Stimulated activated CD8-positive, alpha-beta memory T cell treated with anti-CD3 and anti-CD28 coated beads, Interleukin-4, amount 100 ng/mL, for 24 hours (primary cell): ENCODE results near the gene TMIE.

Experiments used
- DNase-seq: peaks from one replicate; pipeline ENCODE4 v3.0.0-alpha.2; 2020; ENCODE audit warnings: low read depth

Gene TMIE, protein sequence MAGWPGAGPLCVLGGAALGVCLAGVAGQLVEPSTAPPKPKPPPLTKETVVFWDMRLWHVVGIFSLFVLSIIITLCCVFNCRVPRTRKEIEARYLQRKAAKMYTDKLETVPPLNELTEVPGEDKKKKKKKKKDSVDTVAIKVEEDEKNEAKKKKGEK

DNA sequence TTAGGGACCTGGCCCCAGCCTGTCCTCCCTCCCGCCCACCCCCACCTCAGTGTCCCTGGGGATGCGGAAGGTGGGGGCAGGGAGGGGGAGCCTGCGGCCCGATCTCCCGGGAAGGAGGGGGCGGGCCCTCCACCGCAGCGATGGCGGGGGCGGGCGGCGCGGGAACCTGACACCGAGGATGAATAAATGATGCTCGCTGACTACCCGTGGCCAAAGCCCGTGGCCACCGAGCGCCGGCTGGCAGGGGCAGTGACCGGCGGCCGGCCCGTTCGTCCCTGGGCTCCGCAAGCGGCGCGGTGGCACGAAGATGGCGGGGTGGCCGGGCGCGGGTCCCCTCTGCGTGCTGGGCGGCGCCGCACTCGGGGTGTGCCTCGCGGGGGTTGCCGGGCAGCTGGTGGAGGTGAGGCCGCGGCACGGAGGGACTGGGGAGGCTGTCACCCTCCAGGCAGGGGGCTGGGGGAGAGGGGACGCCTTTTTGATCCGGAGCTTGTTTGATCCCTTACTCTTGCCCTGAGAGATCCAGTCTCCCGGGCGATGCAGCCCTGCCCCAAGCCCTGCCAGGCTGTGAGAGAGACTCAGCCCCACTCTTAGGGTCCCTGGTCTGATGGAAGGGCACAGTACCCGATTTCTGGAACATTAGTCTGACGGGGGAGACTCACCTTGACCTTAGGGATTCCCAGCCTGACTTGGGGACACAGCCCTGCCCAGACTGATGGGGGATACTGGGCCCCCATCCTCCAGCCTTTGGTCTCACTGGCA is at the start of gene TMIE:
TSS of gene TMIE (plus strand) at position 212 of the 759 bp plus-strand sequence. CDS start at position 308, 96 bp downstream.
- DNase-seq = no peak

DNA sequence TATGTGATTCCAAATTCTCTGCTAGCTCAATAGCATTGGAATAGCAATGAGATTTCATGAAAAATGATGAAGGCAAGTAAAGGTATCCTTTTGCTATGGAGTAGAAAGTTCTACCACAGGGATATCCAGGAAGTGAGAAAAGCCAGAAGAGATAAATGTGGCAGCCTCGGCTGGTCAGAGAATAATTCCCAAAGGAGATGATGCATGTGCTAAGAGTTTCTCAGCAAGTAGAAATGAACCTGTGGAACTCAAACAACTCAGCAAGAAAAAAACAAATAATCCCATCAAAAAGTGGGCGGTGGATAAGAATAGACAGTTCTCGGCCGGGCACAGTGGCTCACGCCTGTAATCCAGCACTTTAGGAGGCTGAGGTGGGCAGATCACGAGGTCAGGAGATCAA is 45.9 kb upstream of the TMIE start:
- DNase-seq = no peak

DNA sequence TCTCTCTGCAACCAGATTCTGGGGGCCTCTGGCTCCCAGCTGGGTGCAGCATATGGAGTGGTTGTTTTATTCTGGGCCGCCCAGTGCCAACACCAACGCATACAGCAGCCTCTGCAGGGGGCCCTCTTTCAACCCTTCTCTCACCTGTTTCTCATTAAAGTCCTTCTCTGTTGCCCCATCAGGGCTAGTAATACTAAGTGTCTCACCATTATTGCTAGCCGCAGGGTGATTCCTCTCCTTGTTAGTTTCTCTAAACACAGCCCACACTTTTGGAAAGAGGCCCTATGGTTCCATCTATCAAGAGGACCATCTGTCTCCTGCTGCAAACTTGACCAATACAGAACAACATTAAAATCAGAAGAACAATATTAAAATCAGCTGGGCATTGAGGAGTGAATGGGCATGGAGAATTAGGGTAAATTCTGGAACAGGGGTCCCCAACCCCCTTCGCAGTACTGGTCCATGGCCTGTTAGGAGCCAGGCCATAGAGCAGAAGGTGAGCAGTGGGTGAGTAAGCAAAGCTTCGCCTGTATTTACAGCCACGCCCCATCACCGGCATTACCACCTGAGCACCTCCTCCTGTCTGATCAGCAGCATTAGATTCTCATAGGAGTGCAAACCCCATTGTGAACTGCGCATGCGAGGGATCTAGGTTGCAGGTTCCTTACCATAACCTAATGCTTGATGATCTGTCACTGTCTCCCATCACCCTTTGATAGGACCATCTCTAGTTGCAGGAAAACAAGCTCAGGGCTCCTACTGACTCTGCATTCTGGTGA is 44.2 kb upstream of the TMIE start:
- no peak for DNase-seq

DNA sequence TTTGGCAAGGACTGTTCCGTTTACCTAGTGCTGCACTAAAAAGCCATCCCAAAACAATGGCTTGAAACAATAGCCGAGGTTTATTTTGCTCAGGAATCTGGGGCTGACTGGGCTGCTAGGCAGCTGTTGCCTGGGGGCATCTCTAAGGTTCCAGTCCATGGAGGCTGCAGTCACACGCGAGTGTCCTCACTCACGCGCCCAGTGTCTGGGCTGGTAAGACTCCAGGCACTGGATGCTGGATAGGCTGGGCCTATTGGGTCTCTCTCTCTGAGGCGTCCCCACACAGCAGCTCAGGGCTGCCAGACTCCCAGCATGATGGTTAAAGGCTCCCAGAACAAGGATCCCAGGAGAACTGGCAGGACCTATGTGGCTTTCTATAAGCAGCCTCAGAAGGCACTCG is 41.9 kb upstream of the TMIE start:
- no peak for DNase-seq

DNA sequence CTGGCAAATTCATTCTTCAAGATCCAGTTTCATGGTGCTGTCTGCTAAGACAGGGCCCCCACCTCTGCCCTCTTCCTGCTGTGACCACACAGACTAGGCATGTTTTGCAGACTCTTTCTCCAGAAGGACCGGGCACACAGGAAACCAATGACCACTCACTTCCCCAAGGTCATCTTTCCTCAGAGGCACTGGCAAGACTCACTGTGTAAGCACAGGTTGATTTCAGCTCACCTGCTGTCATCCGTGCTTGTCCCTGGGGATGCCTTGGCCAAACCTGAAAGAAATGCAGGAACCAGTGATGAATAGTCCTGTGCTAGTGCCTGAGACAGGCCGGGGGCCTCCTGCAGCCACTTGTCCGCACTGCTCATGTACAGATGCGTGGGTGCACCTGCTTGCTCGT is 41.2 kb upstream of the TMIE start:
- no peak for DNase-seq

DNA sequence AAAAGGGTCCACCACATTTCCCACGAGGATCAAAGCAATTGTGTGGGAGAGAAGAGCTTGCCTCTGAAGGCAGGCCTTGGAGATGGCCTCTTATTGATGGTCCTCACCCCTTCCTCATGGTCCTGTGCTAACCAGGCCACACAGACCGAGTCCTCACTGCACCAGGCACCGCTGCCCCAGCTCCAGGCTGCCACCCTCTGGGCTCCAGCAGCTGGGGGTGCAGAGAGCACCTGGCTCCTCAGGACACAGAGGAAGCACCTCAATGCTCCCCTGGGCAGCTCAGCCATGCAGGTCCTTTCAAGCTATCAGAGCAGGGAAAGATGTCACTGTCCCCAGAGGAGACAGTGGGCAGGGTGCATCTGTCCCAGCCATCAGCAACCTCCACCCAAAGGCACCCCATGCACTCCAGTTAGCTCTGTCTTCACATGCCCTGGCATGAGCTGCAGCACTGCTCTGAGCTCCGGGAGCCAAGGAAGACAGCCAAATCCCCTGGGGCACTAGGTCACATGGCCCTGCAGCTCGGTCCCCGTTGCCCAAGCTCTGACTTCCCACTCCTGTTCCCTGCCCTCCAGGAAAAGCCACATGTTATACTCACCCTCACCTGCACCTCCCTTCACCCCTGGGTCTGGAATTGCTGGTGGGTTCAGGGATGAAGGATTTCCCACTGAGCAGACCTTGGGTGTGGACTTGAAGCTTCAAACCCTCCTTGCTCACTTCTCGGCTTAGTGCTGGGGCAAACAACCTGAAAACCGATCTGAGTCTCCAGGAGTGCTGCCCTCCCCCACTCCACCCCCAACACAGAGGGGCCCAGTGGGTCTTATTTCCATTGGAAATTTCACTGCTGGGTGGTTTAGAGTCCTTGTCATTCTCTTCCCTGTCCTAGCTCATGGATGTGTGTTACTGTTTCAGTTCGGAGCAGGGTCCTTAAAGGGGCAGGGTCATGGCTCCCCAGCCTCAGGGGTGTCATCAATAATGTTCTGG is 40.4 kb upstream of the TMIE start:
- DNase-seq = no peak

DNA sequence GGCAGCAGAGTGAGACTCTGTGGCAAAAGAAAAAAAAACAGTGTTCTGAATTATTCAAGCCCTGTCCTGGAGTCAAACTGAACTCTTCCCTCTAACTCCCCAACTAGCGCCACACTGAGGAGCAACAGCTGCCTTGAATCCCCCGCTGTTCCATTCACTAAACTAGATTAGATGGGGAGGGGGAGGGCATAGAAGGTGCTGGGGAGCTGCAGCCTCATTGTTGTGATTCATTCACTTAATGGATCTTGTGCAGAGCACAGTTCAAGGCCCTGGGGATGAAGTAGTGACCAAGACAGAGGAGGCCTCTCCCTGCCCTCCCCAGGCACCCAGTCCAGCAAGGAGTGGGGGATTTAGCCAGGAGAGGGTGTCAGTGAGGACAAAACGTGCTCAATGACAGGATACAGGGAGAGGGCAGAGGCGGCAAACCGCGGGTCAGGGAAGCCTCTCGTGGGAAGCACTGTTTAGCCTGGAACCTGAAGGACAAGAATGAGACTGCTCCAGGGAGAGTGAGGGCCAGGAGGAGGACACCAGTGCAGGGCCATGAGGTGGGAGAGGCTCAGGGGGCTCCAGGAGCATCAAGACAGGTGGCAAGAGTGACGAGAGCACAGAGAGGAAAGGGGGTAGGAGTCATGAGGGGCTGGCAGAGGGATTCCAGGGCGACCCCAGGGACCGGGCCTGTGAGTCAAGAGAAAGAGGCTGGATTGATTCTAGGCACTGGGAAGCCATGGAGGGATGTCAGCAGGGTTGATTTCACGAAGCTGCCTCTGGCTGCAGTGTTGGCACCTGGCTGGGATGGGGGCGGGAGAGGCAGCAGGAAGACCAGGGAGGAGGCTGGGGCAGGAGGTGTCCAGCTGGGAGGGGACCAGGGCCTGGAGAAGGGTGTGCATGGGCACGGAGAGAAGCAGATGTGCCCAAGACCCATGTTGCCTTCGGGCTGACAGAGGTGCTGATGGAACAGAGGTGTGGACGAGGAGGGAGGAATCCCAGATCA is 39.1 kb upstream of the TMIE start:
- no peak for DNase-seq

DNA sequence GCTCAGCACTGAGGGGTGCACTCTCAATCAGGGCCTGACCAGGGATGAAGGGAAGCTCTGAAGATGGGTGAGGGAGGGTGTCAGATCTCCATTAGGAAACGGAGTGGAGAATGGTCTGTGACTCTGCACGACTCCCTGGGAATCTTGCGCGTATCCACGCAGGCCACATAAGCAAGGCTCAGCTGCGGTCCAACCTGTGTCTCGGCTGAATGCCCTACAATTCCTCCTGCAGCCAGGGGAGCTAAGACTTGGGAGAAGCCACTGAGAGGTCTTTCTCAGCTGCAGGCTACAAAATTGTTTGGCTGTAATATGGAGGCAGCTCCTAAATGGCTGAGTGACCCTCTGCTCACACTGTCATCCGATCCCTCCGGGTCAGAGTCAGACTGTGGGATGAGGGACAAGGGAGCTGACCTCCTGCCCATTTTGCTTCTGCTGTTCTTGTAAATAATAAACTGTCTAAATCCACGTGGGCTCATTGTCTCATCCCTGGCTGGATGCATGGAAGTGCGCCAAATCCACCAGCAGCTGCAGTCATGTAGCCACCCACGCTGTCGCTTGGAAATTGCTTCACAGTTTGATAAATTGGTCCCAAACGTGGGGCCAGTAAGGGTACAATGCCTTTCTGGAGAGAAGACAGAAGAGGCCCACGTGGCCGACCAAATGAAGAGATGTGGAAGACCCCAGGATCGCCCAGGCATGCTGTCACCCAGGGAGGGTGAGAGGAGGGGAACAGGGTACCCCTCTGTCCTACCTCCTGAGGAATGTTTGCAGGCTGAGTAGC is 38.2 kb upstream of the TMIE start:
- DNase-seq = no peak

DNA sequence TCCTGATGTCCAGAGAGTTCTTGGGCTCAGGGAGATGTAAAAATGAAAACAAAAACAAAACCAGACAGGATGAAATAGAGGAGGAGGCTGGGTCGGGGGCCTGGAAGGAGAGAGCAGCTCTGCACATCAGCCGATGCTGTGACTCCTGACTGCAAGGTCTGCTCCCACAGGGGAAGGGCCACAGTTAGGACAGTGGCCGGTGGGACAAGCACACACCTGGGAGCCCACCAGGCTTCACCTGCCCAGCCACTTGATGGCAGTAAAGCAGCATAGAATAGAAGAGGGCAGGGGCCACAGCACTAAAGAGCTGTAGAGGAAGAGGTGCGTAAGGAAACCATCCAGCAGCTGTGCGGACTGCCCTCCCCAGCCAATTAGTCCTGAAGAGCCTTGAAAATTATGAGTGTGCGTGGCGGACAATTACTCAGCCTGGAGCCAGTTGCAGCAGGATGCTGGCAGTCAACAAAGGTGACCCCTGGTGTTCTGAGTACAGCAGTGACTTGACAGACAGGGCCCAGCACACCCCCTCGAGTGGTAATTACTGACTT is 37.5 kb upstream of the TMIE start:
- no peak for DNase-seq

DNA sequence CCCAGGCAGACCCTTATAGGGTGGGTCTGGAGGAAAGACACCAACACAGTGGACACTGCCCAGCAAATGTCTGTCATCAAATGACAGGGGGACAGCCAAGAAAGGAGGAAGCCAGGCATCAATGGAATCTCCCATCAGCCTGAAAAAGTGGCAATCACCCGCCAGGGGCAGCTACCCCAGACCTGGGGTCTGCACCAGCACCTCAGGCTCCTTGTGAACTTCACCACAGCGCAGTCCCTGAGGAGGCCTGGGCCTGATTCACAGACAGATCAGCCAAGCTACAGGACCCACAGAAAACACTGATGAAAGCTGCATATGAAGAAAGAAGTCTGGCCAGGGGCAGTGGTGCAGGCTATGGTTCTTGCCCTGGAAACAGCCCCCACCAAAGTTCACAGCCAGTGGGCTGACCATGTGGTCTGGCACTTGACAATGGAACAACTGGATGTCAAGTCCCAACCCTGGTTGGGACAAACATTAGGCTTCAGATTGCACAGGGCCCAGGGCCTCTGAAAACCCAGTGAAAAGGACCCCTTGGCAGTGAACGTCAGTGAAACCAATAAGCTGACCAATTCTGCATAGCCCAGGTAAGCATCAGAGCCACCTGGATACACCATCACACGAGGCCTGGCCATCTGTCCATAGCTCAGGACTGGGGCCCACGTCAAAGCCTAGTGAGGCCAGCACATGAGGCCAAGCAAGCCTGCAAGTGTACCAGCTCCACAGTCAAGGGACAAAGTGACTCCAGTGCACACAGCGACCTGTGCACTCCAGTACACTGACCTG is 36.8 kb upstream of the TMIE start:
- no peak for DNase-seq

DNA sequence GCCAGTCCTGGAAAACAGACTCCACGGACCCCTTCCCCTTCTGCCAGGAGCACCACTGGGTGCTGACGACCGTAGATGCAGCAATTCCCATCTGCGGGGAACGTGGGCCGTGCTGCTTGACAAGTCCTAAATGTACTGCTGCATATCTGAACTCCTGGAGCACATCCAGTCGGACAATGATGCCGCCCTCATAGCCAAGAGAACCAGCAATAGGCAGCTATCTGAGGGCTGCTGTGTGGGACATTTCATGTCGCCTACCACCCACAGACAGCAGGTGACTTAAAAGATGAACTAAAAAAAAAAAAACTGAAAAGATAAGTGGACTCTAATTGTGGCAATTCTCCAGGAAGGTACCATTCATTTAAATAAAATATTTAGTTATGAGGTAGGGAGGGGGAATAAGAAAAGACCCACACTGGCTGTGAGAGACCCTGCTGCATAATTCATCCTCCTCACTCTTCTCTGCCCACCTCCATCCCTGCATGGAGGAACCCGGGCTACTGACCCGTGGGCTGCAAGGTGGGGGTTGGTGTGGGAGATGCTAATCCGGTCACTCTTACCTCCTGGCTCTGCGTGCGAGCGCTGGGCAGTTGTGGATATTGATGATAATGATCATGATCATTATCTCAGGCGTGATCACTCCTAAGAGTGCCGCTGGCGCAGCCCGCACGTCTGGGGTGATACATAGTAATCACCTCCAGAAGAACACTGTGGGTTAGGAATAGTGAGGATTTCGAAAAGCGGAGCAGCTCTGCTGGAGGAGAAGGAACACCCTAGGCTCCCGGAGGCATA is 36.0 kb upstream of the TMIE start:
- DNase-seq = no peak

DNA sequence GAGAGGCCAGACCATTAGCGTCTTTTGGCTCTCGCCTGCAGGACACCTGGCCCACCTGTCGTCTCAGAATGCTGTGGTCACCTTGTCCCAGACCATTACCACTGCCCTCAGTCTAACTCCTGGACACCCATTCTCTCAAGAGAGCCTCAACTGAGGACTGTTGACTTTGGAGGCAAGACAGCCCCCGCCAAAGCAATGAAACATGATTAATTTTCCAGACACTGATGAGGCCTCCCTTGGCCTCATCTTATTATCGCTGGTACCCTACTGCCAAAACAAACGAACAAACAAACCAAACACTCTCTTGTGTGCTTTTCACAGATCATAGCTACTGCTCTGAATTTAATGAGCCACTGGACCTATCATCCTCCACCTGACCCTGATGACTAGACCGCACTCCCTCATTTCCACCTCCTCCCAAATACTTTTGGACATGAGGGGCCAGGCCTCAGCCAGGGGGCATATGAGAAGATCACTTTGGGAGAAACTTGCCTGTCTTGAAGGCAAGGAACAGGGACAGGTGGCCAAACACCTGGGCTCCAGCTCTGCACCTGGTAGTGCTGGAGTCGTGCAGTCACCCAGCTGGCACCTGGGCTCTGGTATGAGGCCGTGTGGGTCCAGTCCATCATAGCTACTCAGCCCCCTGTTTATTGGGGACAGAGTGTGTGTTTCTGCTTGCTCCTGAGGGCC is 35.3 kb upstream of the TMIE start:
- no peak for DNase-seq

DNA sequence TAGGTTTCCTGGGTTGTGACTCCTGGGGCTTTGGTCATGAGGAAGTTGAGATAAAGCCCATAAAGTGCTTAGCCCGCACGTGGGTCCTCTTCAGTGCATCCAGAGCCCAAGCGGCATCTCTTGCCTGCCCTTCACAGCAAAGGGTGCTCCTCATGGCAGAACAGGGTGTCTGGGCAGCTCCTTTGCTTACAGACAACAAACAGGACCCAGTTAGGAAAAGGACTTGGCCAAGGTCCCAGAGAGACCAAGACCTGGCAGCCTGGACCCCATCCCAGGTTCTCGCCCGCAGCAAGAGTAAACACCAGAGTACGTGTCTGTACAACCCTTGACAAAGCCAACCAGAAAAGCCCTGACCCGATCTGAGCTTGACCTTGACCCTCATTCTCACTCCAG is 34.7 kb upstream of the TMIE start:
- DNase-seq = no peak

DNA sequence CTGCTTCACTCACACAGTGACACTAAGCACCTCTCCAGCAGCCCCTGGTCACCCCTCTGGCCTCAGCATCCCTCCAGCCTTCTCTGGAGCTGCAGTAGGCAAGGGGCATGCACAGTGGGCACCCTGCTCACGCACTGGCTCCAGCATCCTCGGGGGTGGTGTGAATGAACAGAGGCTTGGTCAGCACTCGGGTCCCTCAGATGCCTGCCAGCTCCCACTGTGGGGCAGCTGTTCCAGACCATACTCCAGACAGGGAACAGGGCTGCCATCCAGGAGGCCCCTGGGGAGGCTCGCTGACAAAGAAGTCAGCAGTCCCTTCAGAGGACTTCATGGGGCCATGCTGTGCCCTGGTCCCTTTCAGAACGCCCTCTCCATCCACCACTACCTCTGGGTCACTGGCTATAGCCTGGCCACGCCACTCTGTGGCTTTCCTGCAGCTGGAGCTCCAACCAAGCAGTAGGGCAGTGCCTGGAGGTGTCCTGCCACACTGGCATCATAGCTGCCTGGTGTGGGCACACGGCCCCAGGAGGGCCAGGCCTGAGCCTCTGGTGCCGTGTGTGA is 34.1 kb upstream of the TMIE start:
- no peak for DNase-seq

DNA sequence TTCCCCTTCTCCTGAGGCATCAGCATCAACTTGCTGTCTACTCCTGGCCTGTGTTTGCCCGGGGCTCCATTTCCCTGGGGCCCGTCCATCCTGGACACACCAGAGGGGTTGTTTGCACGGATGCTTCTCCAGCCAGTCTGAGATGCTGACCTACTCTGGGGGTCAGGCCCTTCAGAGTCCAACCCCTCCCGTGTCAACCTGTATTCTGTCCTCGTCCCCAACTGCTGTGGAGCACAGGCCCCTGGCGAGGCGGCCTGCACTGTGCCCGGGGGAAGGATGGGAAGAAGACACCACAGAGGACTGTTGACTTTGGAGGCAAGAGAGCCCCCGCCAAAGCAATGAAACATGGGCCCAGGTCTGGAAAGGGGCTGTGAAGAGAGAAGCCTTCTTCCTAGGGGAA is 33.5 kb upstream of the TMIE start:
- DNase-seq = no peak

DNA sequence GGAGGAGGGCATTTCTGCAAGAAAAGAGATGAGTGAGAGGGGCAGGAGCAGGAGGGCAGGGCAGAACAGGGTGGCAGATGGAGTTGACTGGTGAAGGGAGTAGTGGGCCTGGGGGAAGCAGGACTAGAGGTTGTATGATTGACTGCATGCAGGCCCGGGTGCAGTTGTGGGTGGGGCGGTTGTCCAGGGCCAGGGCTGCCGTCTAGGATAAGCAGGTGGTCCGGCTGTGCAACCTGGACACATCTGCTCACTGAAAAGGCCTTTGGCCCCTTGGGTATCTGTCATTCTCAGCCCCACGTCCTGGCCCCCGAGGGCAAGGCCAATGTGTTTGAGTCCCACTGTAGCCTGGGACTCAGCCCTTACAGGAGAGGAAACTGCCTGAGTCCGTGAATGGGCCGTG is 33.1 kb upstream of the TMIE start:
- DNase-seq = no peak

DNA sequence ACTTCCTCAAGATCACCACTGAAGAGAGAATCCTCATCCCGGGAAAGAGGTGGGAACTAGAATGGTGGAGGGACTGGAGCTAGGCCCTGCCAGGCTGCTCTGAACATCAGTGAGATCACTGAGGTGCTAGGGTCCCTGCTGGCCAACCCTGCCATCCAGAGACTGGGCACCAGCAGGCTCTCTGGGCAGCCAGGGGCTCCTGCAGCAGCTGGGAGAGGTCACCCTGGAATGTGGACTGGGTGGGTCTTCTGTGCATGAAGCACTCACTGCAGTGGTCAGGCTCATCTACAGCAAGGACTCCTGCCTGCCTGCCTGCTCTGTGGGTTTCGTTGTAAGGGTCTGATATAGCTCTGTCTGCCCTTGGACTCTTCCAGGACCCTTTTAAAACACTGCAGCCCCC is 32.6 kb upstream of the TMIE start:
- no peak for DNase-seq
